Fibroblast of pulmonary artery (primary cell): ENCODE results near the gene PLCE1.
"Not testable (repeated sequence)": the region's sequence is repeated elsewhere in the genome, so short reads cannot be mapped to it uniquely, and the experiment has no call there.

Experiments
- DNase-seq: peaks from one replicate; pipeline ENCODE4 v3.0.0-alpha.2; 2010; ENCODE audit warnings: low read depth
- H3K4me3 ChIP-seq: replicated peaks from 2 replicates; pipeline ENCODE4 v1.5.1; 2011; ENCODE audit warnings: low read depth, mild to moderate bottlenecking, control low read depth, low read length, moderate library complexity
- TF ChIP-seq, protein P1 (sequence below): IDR thresholded peaks from 2 replicates; pipeline ENCODE4 v1.5.1; 2011; ENCODE audit warnings: mild to moderate bottlenecking, control low read depth, low read length, inconsistent platforms; ENCODE audit errors: missing control alignments

Gene PLCE1

DNA sequence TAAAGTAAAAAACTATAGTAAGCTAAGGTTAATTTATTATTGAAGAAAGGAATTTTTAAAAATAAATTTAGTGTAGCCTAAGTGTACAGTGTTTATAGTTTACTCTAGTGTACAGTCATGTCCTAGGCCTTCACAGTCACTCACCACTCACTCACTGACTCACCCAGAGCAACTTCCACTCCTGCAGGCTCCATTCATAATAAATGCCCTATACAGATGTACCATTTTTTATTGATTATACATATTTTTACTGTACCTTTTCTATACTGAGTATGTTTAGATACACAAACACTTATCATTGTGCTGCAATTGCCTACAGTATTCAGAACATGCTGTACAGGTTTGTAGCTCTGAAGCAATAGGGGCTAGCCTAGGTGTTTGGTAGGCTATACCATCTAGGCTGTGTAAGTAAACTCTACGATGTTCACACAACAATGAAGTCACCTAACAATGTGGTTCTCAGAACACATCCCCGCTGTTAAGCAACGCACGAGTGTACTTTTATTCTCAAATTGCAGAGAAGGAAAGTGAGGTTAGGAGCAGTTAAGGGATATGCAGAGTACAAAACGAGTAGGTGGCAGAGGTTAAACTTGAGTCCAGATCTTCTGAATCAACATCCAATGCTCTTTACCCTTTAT is 38.9 kb upstream of the PLCE1 start:
- H3K4me3 ChIP-seq: no peak overlapping the region
- DNase-seq: peak; percentile 8
- TF ChIP-seq, protein P1, sequence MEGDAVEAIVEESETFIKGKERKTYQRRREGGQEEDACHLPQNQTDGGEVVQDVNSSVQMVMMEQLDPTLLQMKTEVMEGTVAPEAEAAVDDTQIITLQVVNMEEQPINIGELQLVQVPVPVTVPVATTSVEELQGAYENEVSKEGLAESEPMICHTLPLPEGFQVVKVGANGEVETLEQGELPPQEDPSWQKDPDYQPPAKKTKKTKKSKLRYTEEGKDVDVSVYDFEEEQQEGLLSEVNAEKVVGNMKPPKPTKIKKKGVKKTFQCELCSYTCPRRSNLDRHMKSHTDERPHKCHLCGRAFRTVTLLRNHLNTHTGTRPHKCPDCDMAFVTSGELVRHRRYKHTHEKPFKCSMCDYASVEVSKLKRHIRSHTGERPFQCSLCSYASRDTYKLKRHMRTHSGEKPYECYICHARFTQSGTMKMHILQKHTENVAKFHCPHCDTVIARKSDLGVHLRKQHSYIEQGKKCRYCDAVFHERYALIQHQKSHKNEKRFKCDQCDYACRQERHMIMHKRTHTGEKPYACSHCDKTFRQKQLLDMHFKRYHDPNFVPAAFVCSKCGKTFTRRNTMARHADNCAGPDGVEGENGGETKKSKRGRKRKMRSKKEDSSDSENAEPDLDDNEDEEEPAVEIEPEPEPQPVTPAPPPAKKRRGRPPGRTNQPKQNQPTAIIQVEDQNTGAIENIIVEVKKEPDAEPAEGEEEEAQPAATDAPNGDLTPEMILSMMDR: no peak

DNA sequence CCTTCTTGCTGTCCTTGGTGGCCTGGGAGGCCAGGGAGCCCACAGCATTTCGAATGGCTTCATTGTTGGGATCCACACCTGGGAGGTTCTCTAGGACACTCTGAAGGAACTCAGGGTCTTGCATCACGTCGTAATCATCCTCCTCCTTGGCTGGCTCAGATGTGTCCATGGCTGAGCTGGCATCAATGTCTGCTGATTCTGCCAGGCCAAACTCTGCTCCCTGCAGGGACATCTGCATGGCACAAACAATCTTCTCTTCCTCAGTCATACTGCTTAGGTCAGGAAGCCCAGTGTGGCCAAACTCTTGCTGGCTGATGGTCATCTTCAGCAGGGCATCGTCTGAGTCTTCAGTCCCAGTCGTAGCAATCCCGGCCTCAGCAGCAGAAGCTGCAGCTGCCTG is 34.9 kb upstream of the PLCE1 start:
- no peak overlapping the region for H3K4me3 ChIP-seq
- TF ChIP-seq, protein P1: no peak
- DNase-seq: no peak

DNA sequence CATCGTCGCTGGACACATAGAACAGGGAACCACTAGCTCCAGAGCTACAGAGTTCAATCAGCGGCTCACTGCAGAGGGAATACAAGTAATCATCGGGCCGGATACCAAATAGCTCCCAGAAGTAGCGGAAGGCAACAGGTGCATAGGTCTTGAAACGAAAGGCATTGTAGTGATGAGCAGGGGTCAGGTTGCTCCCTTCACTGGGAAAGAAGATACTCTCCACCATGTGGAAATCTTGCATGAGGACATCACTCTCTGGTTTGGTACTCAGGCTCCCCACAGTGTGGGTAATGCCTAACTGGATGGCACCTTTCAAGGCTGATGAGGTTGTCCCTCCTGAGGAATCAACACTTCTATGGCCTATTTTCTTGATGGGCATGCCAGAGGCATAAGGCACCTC is 32.7 kb upstream of the PLCE1 start:
- DNase-seq, H3K4me3 ChIP-seq: not testable (repeated sequence)

DNA sequence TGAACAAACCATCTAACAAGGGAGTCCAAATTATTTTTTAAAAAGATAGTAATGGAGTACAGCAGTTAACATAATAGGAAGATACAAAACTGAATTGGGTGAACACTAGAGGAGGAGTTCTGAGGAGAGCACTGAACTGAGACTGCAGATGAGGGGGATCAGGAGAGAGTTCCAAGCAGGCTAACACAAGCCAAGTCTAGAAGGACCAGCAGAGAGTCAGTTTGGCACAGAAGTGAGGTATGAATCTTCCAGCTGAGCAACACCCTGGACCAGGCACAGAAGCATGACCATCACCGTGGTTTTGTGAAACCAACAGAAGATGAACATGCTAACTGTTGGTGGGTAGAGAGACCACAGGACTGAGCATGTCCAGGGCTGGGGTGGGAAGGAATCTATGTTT is 30.8 kb upstream of the PLCE1 start:
- H3K4me3 ChIP-seq: no peak overlapping the region
- TF ChIP-seq, protein P1: no peak
- no peak for DNase-seq

DNA sequence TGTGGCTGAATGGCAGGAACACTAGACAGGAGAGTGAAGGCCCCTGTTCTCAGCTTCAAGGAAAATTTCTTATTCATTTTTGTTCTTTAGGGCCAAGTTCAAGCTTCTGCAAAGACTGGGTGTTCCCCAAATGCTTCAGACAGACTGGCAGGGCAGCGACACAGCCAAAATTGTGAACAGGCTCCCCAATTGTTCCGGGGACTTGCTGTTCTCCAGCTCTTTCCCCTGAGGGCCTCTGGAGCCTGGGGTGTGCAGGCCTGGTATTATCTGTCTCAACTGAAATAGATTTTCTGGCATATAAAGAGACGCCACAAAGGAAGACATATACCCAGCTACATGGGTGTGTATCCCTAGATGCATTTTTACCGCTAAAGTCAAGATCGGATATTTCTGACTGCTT is 30.3 kb upstream of the PLCE1 start:
- TF ChIP-seq, protein P1: no peak
- no peak for DNase-seq
- no peak overlapping the region for H3K4me3 ChIP-seq

DNA sequence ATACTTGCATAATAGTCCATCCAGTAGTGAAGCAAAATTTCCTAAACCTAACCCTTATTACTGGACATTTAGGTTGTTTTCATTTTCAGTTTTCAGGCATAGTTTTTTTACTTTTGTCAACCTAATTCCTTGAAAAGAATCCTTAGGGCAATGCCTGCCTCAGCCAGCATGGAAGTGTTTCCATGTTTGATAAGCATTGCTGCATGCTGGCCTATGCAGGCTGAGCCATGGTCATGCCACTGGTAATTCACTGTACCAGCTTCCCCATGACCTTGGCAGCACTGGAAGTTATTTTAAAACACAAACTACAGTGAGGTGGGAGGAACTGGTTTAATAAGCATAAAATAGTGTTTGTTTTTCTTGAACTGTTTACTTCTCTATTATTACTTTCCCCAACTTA is 27.8 kb upstream of the PLCE1 start:
- no peak for DNase-seq
- H3K4me3 ChIP-seq: no peak overlapping the region
- TF ChIP-seq, protein P1: no peak

DNA sequence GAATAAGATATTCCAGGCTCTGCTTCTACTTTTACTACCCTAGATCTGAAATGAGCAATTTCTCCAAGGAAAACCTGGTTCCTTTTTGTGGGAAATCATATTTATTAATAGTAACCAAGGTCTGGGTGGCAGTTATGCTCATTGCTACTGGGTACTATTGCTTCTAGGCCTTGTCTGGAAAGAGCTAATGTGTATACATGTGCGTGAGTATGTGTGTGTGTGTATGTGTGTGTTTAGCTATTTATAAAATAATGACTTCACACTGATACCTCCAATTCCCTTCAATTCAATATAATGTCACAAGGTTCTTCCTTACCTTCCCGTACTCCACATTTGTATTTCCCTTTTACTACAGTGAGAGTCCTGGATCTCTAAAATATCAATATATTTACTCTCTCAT is 26.0 kb upstream of the PLCE1 start:
- TF ChIP-seq, protein P1: no peak
- DNase-seq: no peak
- H3K4me3 ChIP-seq: no peak overlapping the region
